GM12878 (cell line): ENCODE data around the gene DEXI. TPM values are rescaled to one million over a fixed set of nuclear protein-coding genes. Genes with fewer than 3 reads are reported as not detected.

Source experiments
- ATAC-seq: fragments of 200-7000 bp; cut with Tn5 transposase; 3 replicates; pipeline ENCODE4 v1.9.1; 2020; ENCODE audit warnings: mild to moderate bottlenecking, moderate library complexity
- BruUV-seq: library from RNA; stranded (reverse); fragments of 400-500 nt; replicated peaks from 2 replicates; lab custom pipeline; 2021; lab: Mats Ljungman, UMichigan
- CTCF ChIA-PET: fragments of 300-600 bp; sonication (Branson Sonifier 250); formaldehyde crosslinking; extraction: SDS; loops from one replicate; lab custom pipeline; 2021; ENCODE audit warnings: inconsistent platforms; lab: Yijun Ruan, JAX
- POLR2A ChIA-PET: fragments of 350-600 bp; formaldehyde crosslinking; extraction: SDS; loops from one replicate; lab custom pipeline; 2021; ENCODE audit warnings: inconsistent platforms; lab: Charles Lee
- RAD21 ChIA-PET: fragments of 300-600 bp; sonication (Branson Sonifier 250); formaldehyde crosslinking; loops from one replicate; lab custom pipeline; 2023; ENCODE audit warnings: antibody characterized with exemption; ENCODE audit not compliant: unreplicated experiment; lab: Charles Lee
- SMC1A ChIA-PET: fragments of 300-600 bp; sonication (Branson Sonifier 250); formaldehyde crosslinking; loops from one replicate; lab custom pipeline; 2023; ENCODE audit not compliant: unreplicated experiment, uncharacterized antibody; lab: Charles Lee
- DNase-seq: peaks from one replicate; pipeline ENCODE4 v3.0.0-alpha.2; 2011; ENCODE audit warnings: low read depth, low spot score
- FAIRE-seq: peaks from 3 replicates; lab custom pipeline; 2011; peaks lifted over from hg19 to GRCh38; lab: Jason Lieb, UNC
- H2AFZ ChIP-seq: 2 replicates; pipeline ENCODE4 v1.6.0; 2011; ENCODE audit warnings: low read depth, low read length, control low read depth; ENCODE audit not compliant: control insufficient read depth
- H3K27ac ChIP-seq: 2 replicates; pipeline ENCODE4 v1.5.1; 2011; ENCODE audit warnings: control low read depth; ENCODE audit not compliant: control insufficient read depth, insufficient read depth
- H3K27me3 ChIP-seq, 2 experiments: replicated peaks in 1 of 2; 2 replicates each; pipeline versions ENCODE4 v1.6.0 to v1.6.1; 2011; ENCODE audit warnings: low read length in 1 of 2; ENCODE audit not compliant: control insufficient read depth in 2 of 2, insufficient read depth in 2 of 2
- H3K36me3 ChIP-seq, 2 experiments: 2 replicates each; pipeline ENCODE4 v1.5.1; 2011; ENCODE audit warnings: low read length in 1 of 2; ENCODE audit not compliant: control insufficient read depth in 2 of 2, insufficient read depth in 2 of 2
- H3K4me1 ChIP-seq: 2 replicates; pipeline ENCODE4 v1.6.1; 2011; ENCODE audit warnings: mild to moderate bottlenecking, low read length, moderate library complexity, mixed read lengths; ENCODE audit not compliant: control insufficient read depth, insufficient read depth
- H3K4me2 ChIP-seq: 2 replicates; pipeline ENCODE4 v1.6.0; 2011; ENCODE audit warnings: control low read depth; ENCODE audit not compliant: control insufficient read depth, insufficient read depth
- H3K4me3 ChIP-seq: fragments of 200-600 bp; sonication (generic); 2 replicates; pipeline ENCODE4 v1.5.1; 2016
- H3K79me2 ChIP-seq: 2 replicates; pipeline ENCODE4 v1.6.0; 2011; ENCODE audit warnings: low read length; ENCODE audit not compliant: control insufficient read depth, insufficient read depth
- H3K9ac ChIP-seq: 2 replicates; pipeline ENCODE4 v1.8.0; 2011; ENCODE audit warnings: low read length, control low read depth, mixed read lengths; ENCODE audit not compliant: control insufficient read depth, insufficient read depth
- H3K9me3 ChIP-seq: replicated peaks from 3 replicates; pipeline ENCODE4 v1.5.1; 2011; ENCODE audit warnings: mild to moderate bottlenecking, low read length; ENCODE audit not compliant: control insufficient read depth, insufficient read depth
- H4K20me1 ChIP-seq: 2 replicates; pipeline ENCODE4 v1.6.0; 2011; ENCODE audit not compliant: control insufficient read depth, insufficient read depth
- CBX3 ChIP-seq: fragments of 200-600 bp; sonication (generic); IDR thresholded peaks from 2 replicates; pipeline ENCODE4 v1.6.1; 2016; ENCODE audit warnings: low read depth, borderline replicate concordance
- CBX5 ChIP-seq: sonication (generic); IDR thresholded peaks from 2 replicates; pipeline ENCODE4 v1.6.1; 2016; ENCODE audit warnings: low read depth, moderate library complexity, mild to moderate bottlenecking, inconsistent platforms
- EP300 ChIP-seq, 2 experiments: fragments of 150-350 bp in 1 of 2; IDR thresholded peaks; 2 replicates each; pipeline ENCODE4 v1.6.1; 2011 to 2012; ENCODE audit warnings: low read depth in 2 of 2, low read length in 2 of 2, borderline replicate concordance in 1 of 2, improper control_type of control experiment in 1 of 2, inconsistent platforms in 1 of 2; ENCODE audit not compliant: control insufficient read depth in 1 of 2
- EZH2 ChIP-seq: IDR thresholded peaks from 2 replicates; pipeline ENCODE4 v1.6.1; 2012; ENCODE audit warnings: low read depth, mild to moderate bottlenecking, control low read depth, inconsistent platforms, low read length, borderline replicate concordance; ENCODE audit not compliant: control insufficient read depth
- FOXK2 ChIP-seq: fragments of 450-650 bp; IDR thresholded peaks from 2 replicates; pipeline ENCODE4 v1.6.1; 2017; ENCODE audit warnings: mild to moderate bottlenecking, moderate library complexity
- NR2C1 ChIP-seq: fragments of 450-650 bp; IDR thresholded peaks from 2 replicates; pipeline ENCODE4 v1.6.1; 2017; ENCODE audit warnings: antibody characterized with exemption, mild to moderate bottlenecking, moderate library complexity
- RCOR1 ChIP-seq: conservative IDR thresholded peaks from 2 replicates; pipeline ENCODE4 v1.6.1; 2012; ENCODE audit warnings: low read depth, low read length, improper control_type of control experiment
- SMAD1 ChIP-seq: fragments of 450-650 bp; IDR thresholded peaks from 2 replicates; pipeline ENCODE4 v1.6.1; 2018; ENCODE audit warnings: mild to moderate bottlenecking, low read depth; ENCODE audit not compliant: partially characterized antibody
- SMC3 ChIP-seq: IDR thresholded peaks from 2 replicates; pipeline ENCODE4 v1.6.1; 2011; ENCODE audit warnings: low read length, improper control_type of control experiment, borderline replicate concordance
- SRF ChIP-seq, 2 experiments: IDR thresholded peaks; 2 replicates each; pipeline ENCODE4 v1.6.1; 2011; ENCODE audit warnings: low read depth in 2 of 2, low read length in 2 of 2, mild to moderate bottlenecking in 1 of 2, moderate library complexity in 1 of 2
- ZNF24 ChIP-seq: fragments of 450-650 bp; IDR thresholded peaks from 2 replicates; pipeline ENCODE4 v1.6.1; 2017; ENCODE audit warnings: antibody characterized with exemption, mild to moderate bottlenecking
- ZNF274 ChIP-seq: IDR thresholded peaks from one replicate; pipeline ENCODE4 v1.8.0; 2011; ENCODE audit not compliant: insufficient read length, insufficient read depth
- WGBS: methylation state at CpG from one replicate; pipeline ENCODE4 v1.1.6; 2016; ENCODE audit warnings: low lambda C conversion rate; ENCODE audit not compliant: insufficient replicate concordance, insufficient coverage; ENCODE audit errors: missing lambda C conversion rate; 5-methylcytosine and 5-hydroxymethylcytosine counted together
- in situ Hi-C: fragments of 300-500 bp; cut with MboI; formaldehyde crosslinking; loops from 9 replicates; pipeline ENCODE4 v1.14.3; 2018; ENCODE audit warnings: mixed read lengths
- intact Hi-C: fragments of 100-400 bp; cut with micrococcal nuclease; formaldehyde crosslinking; loops from one replicate; pipeline ENCODE4 v1.14.2; 2022; ENCODE audit not compliant: unreplicated experiment
- polyA plus RNA-seq, 11 experiments: library from polyadenylated mRNA; depleted of rRNA in 4 of 11; unstranded in 6 of 11; stranded (reverse) in 5 of 11; fragments of >200 nt; fragmentation: Nextera tagmentation in 4 of 11; fragmentation: Illumina TruSeq in 1 of 11; extraction: Ambion mirVana in 4 of 11; extraction: Trizol in 1 of 11; gene quantifications; 1 replicate in 1 of 11; 2 replicates in 10 of 11; pipeline versions ENCODE4 v1.2.1 to v1.2.3, GENCODE V29; 2011 to 2016; ENCODE audit warnings: inconsistent platforms in 2 of 11, missing spikeins in 2 of 11, low read depth in 1 of 11
- total RNA-seq, 4 experiments: library from RNA; depleted of rRNA in 3 of 4; stranded (reverse); fragments of >200 nt in 3 of 4; fragmentation: Illumina TruSeq in 1 of 4; extraction: Trizol in 1 of 4; gene quantifications; 2 replicates each; pipeline versions ENCODE4 v1.2.1 to v1.2.3, GENCODE V29; 2013 to 2021
- TF ChIP-seq, protein P1 (sequence below): IDR thresholded peaks from 2 replicates; pipeline ENCODE4 v1.6.1; 2011; ENCODE audit warnings: borderline replicate concordance, low read depth, mild to moderate bottlenecking, moderate library complexity, mixed read lengths, low read length; ENCODE audit not compliant: insufficient read depth; ENCODE audit errors: extremely low read length
- TF ChIP-seq, protein P2 (sequence below): fragments of 450-650 bp; IDR thresholded peaks from 2 replicates; pipeline ENCODE4 v1.6.1; 2016; ENCODE audit warnings: mild to moderate bottlenecking
- TF ChIP-seq, protein P3 (sequence below): fragments of 450-650 bp; IDR thresholded peaks from 2 replicates; pipeline ENCODE4 v1.6.1; 2017; ENCODE audit warnings: antibody characterized with exemption, mild to moderate bottlenecking, moderate library complexity
- TF ChIP-seq, protein P4 (sequence below): fragments of 150-350 bp; IDR thresholded peaks from 2 replicates; pipeline ENCODE4 v1.6.1; 2014; ENCODE audit warnings: mild to moderate bottlenecking, low read depth, low read length

DEXI gene
- total and polyA plus RNA-seq, 10 of the 15 experiments (the other 5 are each of a cell fraction or from before 2014, with no cell fraction given) = 1.4 to 26.3 (median 18.4) TPM

DNA sequence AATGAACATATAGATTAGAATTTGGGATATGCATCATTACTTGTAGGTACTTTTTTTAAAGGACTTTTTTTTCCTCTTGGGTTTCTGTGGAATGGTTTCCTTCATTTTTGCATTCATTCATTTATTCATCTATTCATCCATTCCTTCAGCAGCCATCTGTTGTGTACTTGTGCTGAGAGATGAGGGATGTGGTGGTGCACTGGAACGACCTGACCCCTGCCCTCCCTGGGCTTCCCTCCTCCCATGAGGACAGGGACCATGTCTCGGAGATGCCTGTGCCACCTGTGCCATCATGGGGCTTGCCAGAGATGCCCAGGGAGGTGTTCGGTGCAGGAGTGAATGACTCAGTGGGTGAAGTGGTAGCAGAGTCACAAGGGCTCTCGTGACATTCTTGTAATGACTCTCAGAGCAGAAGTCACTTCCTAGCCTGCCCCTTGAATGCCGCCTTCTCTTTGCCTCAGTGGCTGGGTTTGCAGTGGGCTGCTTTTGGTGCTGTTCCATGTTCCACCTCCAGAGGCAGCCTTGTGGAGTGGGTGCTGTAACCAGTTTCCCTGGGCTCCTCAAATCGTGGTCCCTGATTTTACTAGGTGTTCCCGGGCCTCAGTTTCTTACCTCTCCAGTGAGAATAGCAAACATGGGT lies 46.0 kb upstream of the DEXI start:
- Histone ChIP-seq H3K4me2 (peak overlapping the region; percentile 45), H3K9ac (no peak overlapping the region), H3K36me3 (peaks cover 10 to 13% of the 10 kb centered on the region in 2 experiments), H3K27me3 (no peaks in the 10 kb centered on the region), H3K27ac (peak overlapping the region; percentile 60), H3K9me3 (no peaks in the 10 kb centered on the region), H3K79me2 (peaks cover 2% of the 10 kb centered on the region), H2AFZ (no peak overlapping the region), H4K20me1 (no peaks in the 10 kb centered on the region), H3K4me1 (peaks cover 38% of the 10 kb centered on the region), H3K4me3 (no peak overlapping the region)
- BruUV-seq = no TSS peak
- POLR2A ChIA-PET = no interaction called here
- in situ Hi-C loops (no loop called here), intact Hi-C loops (loop anchor here (5.0 kb wide), 1 partner anchor 194 kb away; no protein-coding TSS in a partner anchor)
- 2% methylated on average over 7 of the region's 7 CpGs for WGBS
- ATAC-seq (peak; percentile 83), FAIRE-seq (peak; percentile 64), DNase-seq (no peak)
- SMC1A ChIA-PET = interaction anchor here (1.4 kb wide), 1 partner anchor 37 kb away, joined by 3 read pairs; no protein-coding TSS in a partner anchor
- RAD21 ChIA-PET = interaction anchor here (1.1 to 1.2 kb wide), 2 partner anchors 236 to 266 kb away, joined by 3 read pairs; no protein-coding TSS in a partner anchor
- CTCF ChIA-PET = interaction anchor here (1.0 to 1.1 kb wide), 2 partner anchors 237 to 368 kb away, joined by 3 read pairs; no protein-coding TSS in a partner anchor
- TF ChIP-seq CBX3 (no peak), EP300 (IDR thresholded peaks at IDR 0.05; ENCODE audit: borderline replicate concordance in 1 of 2, control insufficient read depth in 1 of 2, low read depth in 2 of 2, low read length in 2 of 2) (peak in 1 of 2 experiments; percentile 18; a peak in 1 of 4 replicates), FOXK2 (no peak), ZNF24 (peak; percentile 94), SRF (IDR thresholded peaks at IDR 0.05; ENCODE audit: low read depth in 2 of 2, low read length in 2 of 2) (0 out of 4 replicates have a peak, but pooled peaks of 1 of the 2 experiments have one; percentile 6), RCOR1 (no peak), NR2C1 (no peak), ZNF274 (no peak), SMC3 (no peak), SMAD1 (no peak), EZH2 (no peak), CBX5 (no peak)
- TF ChIP-seq, protein P1, sequence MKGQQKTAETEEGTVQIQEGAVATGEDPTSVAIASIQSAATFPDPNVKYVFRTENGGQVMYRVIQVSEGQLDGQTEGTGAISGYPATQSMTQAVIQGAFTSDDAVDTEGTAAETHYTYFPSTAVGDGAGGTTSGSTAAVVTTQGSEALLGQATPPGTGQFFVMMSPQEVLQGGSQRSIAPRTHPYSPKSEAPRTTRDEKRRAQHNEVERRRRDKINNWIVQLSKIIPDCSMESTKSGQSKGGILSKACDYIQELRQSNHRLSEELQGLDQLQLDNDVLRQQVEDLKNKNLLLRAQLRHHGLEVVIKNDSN = no peak
- TF ChIP-seq, protein P2, sequence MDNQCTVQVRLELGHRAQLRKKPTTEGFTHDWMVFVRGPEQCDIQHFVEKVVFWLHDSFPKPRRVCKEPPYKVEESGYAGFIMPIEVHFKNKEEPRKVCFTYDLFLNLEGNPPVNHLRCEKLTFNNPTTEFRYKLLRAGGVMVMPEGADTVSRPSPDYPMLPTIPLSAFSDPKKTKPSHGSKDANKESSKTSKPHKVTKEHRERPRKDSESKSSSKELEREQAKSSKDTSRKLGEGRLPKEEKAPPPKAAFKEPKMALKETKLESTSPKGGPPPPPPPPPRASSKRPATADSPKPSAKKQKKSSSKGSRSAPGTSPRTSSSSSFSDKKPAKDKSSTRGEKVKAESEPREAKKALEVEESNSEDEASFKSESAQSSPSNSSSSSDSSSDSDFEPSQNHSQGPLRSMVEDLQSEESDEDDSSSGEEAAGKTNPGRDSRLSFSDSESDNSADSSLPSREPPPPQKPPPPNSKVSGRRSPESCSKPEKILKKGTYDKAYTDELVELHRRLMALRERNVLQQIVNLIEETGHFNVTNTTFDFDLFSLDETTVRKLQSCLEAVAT = no peak
- TF ChIP-seq, protein P3, sequence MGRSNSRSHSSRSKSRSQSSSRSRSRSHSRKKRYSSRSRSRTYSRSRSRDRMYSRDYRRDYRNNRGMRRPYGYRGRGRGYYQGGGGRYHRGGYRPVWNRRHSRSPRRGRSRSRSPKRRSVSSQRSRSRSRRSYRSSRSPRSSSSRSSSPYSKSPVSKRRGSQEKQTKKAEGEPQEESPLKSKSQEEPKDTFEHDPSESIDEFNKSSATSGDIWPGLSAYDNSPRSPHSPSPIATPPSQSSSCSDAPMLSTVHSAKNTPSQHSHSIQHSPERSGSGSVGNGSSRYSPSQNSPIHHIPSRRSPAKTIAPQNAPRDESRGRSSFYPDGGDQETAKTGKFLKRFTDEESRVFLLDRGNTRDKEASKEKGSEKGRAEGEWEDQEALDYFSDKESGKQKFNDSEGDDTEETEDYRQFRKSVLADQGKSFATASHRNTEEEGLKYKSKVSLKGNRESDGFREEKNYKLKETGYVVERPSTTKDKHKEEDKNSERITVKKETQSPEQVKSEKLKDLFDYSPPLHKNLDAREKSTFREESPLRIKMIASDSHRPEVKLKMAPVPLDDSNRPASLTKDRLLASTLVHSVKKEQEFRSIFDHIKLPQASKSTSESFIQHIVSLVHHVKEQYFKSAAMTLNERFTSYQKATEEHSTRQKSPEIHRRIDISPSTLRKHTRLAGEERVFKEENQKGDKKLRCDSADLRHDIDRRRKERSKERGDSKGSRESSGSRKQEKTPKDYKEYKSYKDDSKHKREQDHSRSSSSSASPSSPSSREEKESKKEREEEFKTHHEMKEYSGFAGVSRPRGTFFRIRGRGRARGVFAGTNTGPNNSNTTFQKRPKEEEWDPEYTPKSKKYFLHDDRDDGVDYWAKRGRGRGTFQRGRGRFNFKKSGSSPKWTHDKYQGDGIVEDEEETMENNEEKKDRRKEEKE = no peak; the same call in 1 of the 2 replicates
- TF ChIP-seq, protein P4, sequence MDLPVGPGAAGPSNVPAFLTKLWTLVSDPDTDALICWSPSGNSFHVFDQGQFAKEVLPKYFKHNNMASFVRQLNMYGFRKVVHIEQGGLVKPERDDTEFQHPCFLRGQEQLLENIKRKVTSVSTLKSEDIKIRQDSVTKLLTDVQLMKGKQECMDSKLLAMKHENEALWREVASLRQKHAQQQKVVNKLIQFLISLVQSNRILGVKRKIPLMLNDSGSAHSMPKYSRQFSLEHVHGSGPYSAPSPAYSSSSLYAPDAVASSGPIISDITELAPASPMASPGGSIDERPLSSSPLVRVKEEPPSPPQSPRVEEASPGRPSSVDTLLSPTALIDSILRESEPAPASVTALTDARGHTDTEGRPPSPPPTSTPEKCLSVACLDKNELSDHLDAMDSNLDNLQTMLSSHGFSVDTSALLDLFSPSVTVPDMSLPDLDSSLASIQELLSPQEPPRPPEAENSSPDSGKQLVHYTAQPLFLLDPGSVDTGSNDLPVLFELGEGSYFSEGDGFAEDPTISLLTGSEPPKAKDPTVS = no peak
